ENCODE measurements around the gene SRPK1.

SRPK1 gene

GRCh38 chr6:35897036-35897435 is 23.9 kb downstream of the SRPK1 start:
- no peak for DNase-seq

- no peak for DNase-seq
These were observed 24.7 kb downstream of the SRPK1 start for GRCh38 chr6:35896228-35896627.

DNA sequence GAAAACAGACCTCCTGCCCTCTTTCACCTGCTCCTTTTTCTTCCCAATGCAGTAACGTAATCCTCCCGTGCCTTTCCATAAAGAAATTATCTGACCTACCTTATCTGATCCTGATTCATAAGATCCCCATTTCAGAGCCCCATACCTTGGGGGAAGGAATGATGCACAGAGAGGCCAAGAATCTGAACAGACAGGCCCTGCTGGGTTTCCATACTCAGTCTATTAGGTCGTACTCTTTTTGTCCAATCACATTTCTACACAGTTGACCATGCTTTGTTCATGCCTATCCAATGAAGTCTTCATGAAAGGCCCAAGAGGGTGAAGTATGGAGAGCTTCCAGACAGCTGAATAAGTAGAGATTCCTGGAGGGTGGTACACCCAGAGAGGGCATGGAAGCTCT is 25.3 kb downstream of the SRPK1 start:
- DNase-seq, result no peak

DNA sequence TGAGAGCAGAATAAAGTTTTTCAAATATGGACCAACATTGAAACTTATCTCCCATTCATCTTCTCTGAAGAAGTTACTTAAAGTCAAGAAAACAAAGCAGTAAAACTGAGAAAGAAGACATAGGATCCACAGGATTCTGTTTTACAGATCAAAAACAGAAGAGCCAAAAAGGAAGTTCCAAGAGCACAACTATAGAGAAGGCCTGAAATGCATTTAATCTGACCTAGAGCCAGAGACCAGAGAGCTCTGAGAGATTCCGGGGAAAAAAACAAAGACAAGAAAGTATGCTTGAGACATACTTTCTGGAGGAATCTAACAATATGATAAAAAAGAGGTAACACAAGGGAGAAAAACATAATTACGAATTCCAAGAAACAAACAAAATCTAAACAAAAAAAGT is 26.1 kb downstream of the SRPK1 start:
- DNase-seq, result no peak

DNA sequence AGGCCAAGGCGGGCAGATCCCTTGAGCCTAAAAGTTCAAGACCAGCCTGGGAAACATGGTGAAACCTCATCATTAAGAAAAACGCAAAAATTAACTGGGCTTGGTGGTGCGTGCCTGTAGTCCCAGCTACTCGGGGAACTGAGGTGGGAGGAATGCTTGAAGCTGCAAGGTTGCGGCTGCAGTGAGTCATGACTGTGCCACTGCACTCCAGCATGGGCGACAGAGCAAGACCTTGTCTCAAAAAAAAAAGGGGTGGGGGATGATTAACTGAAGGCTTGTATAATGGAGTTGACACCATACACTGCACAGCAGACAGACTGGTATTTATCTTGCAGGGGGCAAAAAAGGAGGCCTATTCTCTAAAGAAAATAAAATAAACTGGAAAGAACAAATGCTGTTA is 27.7 kb downstream of the SRPK1 start:
- no peak for DNase-seq

GRCh38 chr6:35892482-35892881 is 28.4 kb downstream of the SRPK1 start:
- DNase-seq, result no peak

DNA sequence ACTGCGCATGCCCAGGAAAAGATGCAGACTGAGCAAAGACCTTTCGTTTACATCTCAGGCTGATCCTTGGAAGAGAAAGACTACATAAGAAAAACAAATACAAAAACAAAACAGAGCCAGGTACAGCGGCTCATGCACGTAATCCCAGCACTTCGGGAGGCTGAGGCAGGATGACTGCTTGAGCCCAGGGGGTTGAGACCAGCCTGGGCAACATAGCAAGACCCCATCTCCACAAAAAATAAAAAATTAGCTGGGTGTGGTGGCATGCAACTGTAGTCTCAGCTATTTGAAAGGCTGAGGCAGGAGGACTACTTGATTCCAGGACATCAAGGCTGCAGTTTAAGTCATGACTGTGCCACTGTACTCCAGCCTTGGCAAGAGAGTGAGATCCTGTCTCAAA is 41.7 kb downstream of the SRPK1 start:
- no peak for DNase-seq

DNA sequence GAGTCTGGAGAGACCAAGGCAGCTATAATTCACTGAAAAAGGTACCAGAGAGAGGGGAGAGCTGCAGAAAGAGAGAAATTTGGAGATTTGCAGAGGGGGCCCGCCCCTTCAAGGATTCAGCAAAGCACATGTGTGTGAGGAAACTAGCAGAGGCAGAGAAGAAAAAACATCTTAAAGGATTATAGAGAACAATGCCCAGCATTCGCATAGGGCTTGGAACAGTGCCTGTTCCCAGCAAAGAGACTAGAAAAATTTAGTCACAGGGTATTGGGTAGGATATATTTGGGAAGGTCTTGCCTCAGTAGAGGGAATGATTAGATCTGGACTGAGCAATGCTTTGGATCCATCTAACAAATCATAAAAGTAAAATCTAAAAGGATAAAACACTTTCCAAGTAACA is 44.0 kb downstream of the SRPK1 start:
- no peak for DNase-seq

- no peak for DNase-seq
These were observed 46.2 kb downstream of the SRPK1 start for GRCh38 chr6:35874730-35875129.

DNA sequence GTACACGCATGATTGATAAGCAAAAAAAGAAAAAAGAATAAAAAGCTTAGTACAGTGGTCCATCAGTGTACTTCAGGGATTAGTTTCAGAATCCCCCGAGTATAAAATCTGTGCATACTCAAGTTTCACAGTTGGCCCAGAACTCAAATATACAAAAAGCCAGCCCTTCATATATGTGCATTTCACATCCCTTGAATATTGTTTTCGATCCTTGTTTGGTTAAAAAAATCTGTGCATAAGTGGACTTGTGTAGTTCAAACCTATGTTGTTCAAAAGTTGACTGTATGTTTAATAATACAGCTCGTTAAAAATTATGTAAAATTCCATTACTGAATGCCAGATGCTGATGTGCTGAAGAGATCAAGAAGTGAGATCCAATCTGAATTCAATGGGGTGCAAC is 61.5 kb downstream of the SRPK1 start:
- DNase-seq, result no peak

DNA sequence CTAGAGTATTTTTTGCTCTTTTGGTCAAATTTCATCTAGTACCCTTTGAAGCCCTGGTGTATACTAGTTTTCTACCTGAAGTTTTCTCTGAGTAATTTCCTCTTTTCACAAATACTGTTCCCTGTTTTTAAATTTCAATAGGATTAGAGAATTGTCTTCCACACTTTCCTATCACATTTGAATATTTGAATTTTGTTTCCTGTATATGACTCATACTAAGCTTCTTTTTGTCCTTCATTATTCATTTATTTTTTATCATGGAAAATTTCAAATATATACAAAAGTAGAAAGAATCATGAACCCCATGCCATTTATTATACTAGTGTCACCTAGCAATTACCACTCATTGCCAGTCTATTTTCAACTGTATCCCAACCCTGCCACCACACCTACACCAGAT is 63.0 kb downstream of the SRPK1 start:
- no peak for DNase-seq

DNA sequence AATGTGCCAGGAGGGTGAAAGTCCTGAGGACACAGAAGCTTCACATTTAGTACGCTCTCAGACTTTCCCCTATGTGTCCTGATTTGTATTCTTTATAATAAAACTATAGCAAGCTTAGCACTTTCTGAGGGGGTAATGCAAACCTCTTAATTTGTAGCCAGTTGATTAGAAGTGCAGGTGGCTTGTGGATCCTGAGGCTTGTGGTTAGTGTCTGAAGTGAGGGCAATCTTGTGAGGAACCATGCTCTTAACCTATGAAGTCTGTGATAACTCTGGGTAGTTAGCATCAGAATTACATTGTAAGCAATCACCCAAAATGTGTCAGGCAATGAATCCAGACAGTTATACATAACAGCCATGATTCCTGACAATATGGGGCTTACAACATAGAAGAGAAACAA is 64.6 kb downstream of the SRPK1 start:
- no peak for DNase-seq

DNA sequence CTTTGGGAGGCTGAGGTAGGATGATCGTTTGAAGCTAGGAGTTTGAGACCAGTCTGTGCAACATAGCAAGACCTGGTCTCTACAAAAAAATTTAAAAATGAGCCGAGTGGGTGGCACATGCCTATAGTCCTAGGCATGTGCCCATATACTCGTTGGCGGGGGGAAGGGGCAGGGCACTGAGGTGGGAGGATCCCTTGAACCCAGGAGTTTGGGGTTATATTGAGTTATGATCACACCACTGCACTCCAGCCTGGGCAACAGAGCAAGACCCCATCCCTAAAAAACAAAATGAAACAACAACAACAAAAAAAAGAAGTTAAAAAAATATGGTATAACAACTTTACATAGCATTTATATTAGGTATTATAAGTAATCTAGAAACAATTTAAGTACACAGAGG is 67.9 kb downstream of the SRPK1 start:
- DNase-seq, result no peak

- DNase-seq, result no peak
These were observed 70.7 kb downstream of the SRPK1 start for GRCh38 chr6:35850208-35850607.

- no peak for DNase-seq
These were observed 76.6 kb downstream of the SRPK1 start for GRCh38 chr6:35844290-35844689.

DNA sequence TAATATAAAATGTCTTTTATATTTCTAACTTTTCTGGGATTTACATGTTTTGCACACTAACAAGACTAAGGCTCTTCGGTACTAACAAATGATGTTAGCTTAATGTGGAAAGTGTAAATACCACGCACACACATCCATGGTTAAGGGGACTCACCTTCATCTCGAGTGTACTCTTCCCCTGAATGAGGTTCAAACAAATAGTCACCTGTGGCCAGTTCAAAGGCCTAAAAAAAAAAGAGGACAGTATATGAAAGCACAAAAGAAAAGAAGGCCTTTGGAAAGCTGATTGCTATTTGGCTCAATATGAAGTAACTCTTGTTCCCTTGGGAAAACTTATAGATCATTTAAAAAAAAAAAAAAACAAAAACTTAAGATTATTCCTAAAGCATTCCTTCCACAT is 78.5 kb downstream of the SRPK1 start:
- DNase-seq, result no peak

DNA sequence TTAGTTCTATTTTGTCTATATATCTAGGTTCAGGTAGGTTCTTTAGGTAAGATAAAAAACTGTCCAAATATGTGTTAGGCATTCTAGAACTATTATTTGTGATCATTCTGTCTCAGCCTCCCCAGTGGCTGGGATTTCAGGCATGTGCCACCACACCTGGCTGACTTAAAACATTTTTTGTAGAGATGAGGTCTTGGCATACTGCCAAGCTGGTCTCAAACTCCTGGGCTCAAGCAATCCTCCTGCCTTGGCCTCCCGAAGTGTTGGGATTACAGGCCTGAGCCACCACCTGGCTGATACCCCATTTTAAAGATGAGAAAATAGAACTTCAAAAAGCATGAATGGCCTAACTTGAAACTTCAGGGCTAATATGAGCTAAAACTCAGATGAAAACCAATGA is 81.9 kb downstream of the SRPK1 start:
- DNase-seq, result no peak

- no peak for DNase-seq
These were observed 87.4 kb downstream of the SRPK1 start for GRCh38 chr6:35833536-35833935.

DNA sequence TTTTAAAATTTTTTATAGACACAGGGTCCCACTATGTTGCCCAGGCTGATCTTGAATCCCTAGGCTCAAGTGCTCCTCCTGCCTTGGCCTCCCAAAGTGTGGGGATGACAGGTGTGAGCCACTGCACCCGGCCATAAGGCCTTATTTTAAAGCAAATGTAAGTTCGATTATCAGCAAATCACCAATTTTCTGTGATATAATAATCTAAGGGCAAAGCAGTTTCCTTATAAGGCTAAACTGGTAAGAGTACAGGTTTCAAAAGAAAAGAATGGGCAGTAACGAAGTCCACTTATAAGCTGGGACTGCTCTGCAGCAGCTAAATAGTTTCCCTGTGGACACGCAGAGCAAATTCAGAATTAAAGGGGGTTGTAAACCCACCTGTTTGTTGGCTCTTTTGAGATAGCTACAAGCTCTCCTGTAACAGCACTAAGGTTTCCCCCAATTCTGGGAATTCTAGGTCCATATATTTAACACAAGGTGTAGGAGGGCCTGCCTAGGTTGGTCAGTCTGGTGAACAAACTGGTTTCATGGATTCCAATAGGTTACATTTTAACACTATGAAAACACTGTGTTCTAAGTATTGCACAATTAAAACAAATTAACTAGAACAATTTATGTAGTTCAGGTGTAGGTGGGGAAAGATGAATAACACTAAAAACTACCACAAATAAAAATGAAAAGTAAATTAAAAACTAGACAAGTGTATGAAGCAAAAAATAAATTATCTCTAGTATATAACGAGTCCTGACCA is 89.5 kb downstream of the SRPK1 start:
- DNase-seq, result no peak

DNA sequence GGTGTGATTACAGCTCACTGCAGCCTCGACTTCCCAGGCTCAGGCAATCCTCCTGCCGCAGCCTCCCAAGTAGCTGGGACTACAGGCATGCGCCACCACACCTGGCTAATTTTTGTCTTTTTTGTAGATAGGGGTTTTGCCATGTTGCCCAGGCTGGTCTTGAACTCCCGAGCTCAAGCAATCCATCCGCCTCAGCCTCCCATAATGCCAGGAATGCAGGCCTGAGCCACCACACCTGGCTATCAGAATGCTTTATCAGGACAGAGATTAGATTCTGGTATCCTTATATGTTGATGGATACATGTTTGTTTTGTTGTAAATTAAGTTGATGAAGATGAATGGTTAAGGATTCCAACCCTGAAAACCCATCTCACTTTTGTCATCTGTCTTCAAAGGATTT is 91.6 kb downstream of the SRPK1 start:
- no peak for DNase-seq

GRCh38 chr6:35824552-35825192 is 96.2 kb downstream of the SRPK1 start:
- DNase-seq, result no peak

GRCh38 chr6:35823601-35824000 is 97.3 kb downstream of the SRPK1 start:
- DNase-seq, result no peak

DNA sequence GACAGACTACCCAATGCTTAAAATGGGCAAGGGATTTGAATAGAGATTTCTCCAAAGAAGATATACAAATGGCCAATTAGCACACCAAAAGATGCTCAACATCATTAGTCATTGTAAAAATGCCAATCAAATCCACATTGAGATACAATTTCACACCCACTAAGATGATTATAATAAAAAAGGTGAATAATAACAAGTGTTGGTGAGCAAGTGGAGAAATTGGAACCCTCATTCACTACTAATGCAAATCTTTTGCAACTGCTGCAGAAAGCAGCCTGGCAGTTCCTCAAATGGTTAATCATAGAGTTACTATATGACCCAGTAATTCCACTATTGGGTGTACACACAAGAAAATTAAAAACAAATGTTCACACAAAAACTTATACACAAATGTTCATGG is 103.4 kb downstream of the SRPK1 start:
- no peak for DNase-seq

- no peak for DNase-seq
These were observed 109.3 kb downstream of the SRPK1 start for GRCh38 chr6:35811699-35811995.

Measured in effector CD4-positive, alpha-beta T cell (primary cell).